LNCAP (cell line): ENCODE measurements around the gene MDM4.

Experiments
- CTCF ChIP-seq: fragments of 450-650 bp; IDR thresholded peaks from 2 replicates; pipeline ENCODE4 v1.5.1; 2017; ENCODE audit warnings: mild to moderate bottlenecking

Gene MDM4

GRCh38 chr1:204530932-204531331 lies 14.7 kb downstream of the MDM4 start:
- TF ChIP-seq CTCF = no peak

GRCh38 chr1:204532832-204533231 lies 16.6 kb downstream of the MDM4 start:
- TF ChIP-seq CTCF = no peak

- TF ChIP-seq CTCF = no peak
These were observed 25.4 kb downstream of the MDM4 start for GRCh38 chr1:204541626-204542025.

GRCh38 chr1:204544321-204544720 lies 28.1 kb downstream of the MDM4 start:
- TF ChIP-seq CTCF = no peak

GRCh38 chr1:204545202-204545601 lies 29.0 kb downstream of the MDM4 start:
- no peak for TF ChIP-seq CTCF

- TF ChIP-seq CTCF = no peak
These were observed 29.7 kb downstream of the MDM4 start for GRCh38 chr1:204545881-204546280.

GRCh38 chr1:204548265-204548664 lies 32.1 kb downstream of the MDM4 start:
- no peak for TF ChIP-seq CTCF

- TF ChIP-seq CTCF = no peak
These were observed 33.1 kb downstream of the MDM4 start for GRCh38 chr1:204549313-204549712.
